Right ventricle myocardium superior (tissue), 1 donor: Measurements from ENCODE around the gene DNASE1L2. TPM values are rescaled to one million over a fixed set of nuclear protein-coding genes. Genes with fewer than 3 reads are reported as not detected.

Source experiments
- ATAC-seq: fragments of 200-7000 bp; cut with Tn5 transposase; one replicate; pipeline ENCODE4 v1.9.1; 2020; ENCODE audit warnings: mild to moderate bottlenecking; ENCODE audit not compliant: poor library complexity
- DNase-seq: peaks from one replicate; pipeline ENCODE4 v3.0.0-alpha.2; 2020
- intact Hi-C: fragments of 100-400 bp; cut with DNase I; formaldehyde crosslinking; loops from one replicate; pipeline ENCODE4 v1.11.2; 2022
- microRNA-seq: library from miRNA; unstranded; fragments of <30 nt; microRNA quantifications from one replicate; pipeline ENCODE4 v1.2.0, GENCODE V29; 2020
- total RNA-seq: library from RNA; stranded (reverse); fragmentation: NEBNext Ultra II Directional; extraction: Animal tissue kit (Norgen Biotek cat#: 25700); gene quantifications from one replicate; pipeline ENCODE4 v1.2.1, GENCODE V29; 2021
- donor health status: DM: no; HTN: yes; CAD: no; lungs with severe emphysema.

The DNASE1L2 gene
- total RNA-seq, 1 donor from 2014 or later: 0.35 TPM

DNA sequence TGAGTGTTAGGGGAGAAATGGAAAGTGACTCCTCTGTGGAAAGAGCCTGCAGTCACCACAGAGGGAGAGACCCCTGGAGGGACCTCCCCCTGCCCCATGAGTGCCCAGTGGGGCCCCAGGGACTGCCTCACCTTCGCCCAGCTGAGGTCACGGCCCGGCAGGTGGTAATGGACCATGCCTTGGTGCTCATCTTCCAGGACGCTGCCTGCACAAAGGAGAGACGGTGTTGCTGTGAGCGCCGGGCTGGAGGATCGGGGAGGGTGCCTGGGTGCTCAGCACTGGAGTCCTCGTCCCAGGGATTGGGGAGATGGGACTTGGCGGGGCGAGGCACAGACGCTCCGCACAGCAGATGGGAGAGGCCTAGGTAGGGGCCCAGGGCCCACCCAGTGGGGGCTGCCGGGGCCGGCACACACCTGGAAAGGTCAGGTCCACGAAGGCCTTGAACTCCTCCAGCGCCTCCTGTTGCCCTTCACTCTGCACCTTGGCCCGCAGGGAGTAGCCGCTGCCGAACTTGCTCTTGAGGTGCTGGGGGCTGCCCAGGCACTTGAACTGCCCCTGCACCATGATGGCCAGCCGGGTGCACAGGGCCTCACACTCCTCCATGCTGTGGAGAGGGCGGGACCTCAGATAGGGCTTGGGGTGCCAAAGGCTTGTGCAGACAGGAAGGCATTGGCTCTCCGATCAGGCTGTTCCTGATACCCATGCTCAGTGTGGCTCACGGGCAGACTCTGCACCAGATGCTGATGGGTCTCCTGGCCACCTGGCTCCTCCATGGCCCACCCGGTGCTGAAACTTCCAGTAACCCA lies 41.4 kb downstream of the DNASE1L2 start:
- DNase-seq (peak; percentile 34), ATAC-seq (no peak)
- intact Hi-C loops: no loop called here

DNA sequence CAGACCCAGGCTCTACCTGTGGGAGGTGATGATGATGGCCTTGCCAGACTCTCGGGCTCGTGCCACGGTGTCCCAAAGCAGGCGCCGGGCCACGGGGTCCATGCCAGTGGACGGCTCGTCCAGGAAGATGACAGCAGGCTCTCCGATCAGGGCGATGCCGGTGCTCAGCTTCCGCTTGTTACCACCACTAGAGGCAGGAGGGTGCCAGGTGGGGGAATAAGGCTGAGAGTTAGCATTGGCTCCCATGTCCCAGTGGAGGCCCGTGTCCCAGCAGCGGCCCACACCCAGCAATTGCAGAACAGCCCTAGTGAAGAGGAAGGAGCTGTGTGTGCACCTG lies 42.0 kb downstream of the DNASE1L2 start:
- peak; percentile 38 for DNase-seq
- intact Hi-C loops: no loop called here
- no peak for ATAC-seq

DNA sequence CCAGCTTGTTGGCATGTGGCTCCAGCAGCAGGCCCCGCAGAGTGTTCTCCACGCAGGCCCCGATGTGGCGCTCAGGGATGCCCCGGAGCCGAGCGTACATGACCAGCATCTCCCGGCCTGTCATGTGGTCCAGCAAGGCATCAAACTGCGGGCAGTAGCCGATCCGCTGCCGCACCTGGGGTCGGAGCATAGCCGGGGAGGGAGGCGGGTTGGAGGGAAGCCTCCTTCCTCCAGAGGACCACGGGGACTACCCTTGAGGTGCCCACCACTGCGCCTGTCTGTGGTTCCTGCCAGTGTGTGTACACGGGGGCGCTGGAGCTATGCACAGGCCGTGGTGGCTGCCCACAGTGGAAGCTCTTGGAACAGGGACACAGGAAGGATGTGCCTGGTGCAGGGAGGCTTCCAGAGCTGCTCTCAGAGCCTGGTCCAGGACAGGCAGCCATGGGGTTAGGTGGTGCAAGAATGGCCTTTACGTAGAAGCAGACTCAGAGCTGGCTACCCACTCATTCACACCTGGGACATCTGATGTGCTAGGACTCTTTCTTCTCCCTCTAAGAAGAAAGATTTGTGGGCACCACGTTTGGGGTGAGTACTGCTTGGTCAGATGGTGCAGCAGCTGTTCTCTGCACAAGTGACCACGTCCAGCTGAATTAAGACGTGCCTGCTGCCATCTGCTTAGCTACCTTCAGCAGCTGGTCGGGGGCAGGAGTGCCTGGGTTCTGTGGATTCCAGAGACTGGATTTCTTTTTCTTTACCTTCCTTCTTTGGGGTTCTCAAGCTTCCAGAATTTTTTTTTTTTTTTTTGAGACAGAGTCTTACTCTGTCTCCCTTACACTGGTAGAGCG lies 42.9 kb downstream of the DNASE1L2 start:
- intact Hi-C loops: no loop called here
- ATAC-seq: no peak
- no peak for DNase-seq

DNA sequence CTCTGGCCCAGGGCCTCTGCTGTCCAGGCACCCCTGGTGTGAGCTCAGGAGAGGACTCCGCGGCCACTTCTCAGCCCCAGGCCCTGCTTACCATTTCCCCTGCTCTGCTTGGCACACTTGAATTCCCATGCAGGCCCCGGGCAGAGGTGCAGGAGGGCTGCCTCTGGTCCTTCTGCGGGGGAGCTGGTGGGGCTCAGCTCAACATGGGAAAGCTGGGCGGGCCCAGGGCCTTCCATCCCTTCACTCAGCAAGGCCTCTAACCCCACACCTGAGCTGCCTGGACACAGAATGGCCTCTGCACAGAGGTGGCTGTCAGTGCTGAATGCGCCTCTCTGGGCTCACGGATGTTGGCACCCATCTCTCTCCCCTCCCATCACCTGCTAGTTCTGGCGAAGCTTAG lies 44.2 kb downstream of the DNASE1L2 start:
- ATAC-seq (no peak), DNase-seq (no peak)
- intact Hi-C loops: no loop called here

DNA sequence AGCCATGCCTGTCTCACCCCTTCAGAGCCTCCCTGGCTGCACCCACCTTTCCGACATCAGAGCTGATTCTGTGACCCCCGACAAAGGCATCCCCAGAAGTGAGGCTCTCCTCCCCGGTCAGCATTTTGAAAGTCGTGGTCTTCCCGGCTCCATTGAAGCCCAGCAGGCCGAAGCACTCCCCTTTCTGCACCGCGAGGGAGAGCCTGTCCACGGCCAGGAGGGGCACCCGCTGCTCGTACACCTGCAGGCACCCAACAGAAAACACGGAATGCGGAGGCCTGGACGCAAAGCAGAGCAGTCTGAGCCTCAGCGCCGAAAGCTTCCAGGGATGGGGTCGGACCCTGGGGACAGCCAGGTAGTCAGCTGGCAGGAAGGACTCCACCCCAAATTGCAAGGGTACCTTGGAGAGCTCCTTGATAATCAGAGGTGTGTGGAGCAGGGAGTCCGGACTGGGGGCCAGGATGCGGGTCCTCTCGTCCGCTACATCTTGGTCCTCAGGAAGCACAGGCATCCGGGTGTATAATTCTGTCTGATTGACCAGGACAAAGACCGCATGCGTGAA lies 44.8 kb downstream of the DNASE1L2 start:
- no peak for ATAC-seq
- intact Hi-C loops: no loop called here
- DNase-seq: no peak

DNA sequence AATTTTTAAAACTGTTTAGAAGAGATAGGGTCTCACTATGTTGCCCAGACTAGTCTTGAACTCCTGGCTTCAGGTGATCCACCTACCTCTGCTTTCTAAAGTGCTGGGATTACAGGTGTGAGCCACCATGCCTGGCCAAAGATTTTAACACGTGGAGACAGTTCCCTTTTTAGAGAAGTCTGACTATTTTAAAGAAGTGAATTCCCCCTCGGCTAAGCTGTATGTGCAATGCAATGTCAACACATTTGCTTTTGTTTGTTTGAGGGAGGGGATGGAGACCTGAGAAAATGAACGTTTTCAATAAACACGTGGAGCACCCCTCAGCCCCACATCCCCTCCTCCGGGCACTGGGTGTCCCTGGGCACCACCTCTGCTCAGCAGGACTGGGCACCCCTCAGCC lies 46.0 kb downstream of the DNASE1L2 start:
- no peak for ATAC-seq
- intact Hi-C loops: no loop called here

DNA sequence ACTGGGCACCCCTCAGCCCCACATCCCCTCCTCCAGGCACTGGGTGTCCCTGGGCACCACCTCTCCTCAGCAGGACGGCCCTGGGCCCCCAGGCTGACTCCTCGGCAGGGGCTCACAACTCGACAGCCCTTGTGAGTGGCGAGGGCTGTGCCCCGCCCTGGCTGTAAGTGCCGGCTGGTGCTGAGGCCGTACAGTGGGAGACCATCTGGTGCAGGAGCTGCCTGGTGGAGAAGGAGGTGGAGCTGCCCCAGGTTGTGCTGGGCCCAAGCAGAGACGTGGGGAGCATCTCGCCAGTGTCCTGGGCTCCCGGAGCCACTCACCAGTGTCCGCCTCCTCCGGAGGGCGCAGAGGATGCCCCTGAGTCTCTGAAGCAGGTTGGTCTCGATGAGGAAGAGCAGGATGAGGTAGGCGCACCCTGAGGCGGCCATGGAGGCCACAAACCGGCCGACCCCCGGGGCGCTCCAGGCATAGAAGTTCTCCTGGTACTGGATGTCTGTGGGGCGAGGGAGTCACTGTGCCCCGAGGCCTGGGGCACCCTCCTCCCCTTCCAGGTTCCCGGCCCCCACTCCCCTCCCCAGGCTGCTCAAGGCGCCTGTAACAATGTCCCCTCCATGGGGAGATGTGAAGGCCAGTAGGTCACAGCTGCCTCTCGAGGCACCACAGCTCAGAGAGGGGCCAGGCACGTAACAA lies 46.8 kb downstream of the DNASE1L2 start:
- no peak for DNase-seq
- ATAC-seq: no peak

More for the DNA sequence above, 46.0 kb downstream of the DNASE1L2 start:
- DNase-seq: no peak

DNA sequence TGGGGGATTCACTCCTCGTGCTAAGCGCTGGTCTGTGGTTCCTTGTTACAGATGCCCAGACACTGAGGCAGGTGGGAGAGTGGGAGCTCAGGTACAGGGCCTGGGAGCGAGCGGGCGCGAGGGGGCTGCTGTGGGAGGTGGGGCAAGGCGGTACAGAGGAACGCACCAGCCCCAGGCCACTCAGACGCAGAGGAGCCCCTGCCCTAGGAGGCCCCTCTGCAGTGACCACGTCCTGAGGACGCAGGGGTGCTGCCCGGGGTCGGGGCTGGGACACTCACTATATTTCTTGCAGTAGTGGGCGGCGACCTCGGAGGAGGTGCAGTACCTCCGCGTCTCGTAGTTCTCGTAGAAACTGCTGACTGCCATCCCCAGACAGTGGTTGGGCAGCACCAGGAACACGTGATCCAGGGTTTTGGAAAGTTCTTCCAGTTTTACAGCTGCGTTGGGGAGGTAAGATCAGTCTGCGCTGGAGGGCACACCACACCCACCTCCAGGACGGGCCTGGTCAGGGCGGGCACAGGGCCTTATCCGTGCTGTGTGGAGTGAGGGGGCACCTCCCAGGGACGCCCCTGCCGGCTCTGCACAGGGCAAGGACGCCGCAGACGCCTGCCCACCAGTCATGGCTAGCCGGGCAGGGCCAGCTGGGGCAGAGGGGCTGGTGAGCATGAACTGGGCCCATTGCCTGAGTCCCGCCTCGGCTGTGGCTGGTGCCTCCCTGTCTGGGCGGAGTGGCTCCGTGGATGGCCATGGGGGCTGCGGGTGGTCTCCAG lies 47.9 kb downstream of the DNASE1L2 start:
- DNase-seq: no peak
- ATAC-seq: no peak
- intact Hi-C loops: no loop called here

More for the DNA sequence above, 46.8 kb downstream of the DNASE1L2 start:
- intact Hi-C loops: no loop called here

DNA sequence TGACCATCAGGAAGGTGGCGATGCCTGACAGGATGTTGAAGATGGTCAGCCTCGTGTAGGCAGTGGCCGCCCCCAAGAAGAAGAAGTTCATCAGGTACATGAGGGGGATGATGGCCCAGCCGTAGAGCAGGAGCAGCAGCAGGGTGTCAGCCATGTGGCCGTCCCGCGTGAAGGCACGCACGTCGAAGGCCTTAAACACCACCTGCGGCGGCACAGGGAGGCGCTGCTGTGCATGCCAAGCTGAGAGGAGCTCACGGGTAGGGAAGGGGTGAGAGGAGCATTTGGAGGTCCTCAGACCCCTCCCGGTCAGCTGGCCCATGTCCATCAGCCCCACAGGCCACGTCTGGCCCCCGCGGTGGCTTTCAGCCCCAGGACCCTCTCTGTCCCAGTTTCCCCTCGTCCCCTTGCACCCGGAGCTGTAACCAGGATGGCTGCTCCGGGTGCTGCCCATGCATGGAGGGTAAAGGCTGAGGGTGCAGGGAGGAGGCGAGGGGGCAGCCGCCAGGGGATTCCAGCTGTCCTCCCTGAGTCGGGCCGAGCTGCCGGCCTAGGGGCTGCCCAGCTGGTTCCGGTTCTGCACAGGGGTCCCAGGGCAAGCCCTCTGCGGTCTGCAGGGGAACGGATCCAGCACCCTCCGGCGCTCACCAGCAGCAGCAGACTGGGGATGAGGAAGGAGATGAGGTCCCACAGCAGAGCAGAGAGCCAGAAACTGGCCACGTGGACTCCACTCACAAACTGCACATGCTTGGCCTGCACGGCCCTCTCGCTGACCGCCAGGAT lies 48.7 kb downstream of the DNASE1L2 start:
- no peak for DNase-seq
- ATAC-seq: no peak
- intact Hi-C loops: no loop called here

DNA sequence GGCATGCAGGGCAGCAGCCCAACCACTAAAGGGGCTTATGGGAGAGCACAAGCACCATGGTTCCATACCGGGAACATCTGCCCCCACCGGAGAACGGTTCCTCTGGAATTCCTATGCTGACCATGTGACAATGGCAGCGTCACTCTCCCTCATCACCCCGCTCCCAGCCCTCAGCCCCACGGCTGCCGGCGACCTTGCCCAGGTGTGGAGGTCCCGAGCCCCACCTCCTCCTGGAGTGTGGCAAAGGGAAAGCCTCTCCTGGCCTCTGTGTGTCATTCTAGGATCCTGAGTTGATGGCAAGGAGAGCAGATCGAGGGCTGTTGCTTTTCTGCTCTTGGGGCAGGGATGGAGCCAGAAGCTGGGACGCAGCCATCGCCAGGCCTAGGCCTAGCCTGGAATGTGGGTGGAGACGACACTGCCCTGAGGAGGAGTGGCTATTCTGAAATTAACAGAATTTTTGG lies 49.5 kb downstream of the DNASE1L2 start:
- intact Hi-C loops: no loop called here
- no peak for ATAC-seq
- no peak for DNase-seq

DNA sequence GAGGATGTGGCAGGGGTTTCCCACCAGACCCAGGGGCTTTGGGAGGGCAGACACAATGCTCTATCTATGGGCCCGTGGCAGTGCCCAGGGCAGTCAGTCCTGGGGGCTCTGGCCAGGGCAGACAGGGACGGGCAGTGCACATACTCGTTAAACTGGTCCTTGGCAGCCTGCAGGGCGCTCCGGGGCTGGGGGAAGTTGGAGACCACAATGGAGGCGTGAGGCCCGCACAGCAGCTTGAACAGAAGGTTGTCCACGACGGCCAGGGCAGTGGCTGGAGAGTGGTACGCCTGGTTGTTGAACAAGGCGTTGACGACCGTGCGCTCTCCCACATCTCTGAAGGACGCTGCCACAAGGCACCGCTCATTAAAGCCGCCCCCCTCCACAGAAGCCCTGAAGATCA lies 50.3 kb downstream of the DNASE1L2 start:
- DNase-seq (no peak), ATAC-seq (no peak)
- intact Hi-C loops: no loop called here

DNA sequence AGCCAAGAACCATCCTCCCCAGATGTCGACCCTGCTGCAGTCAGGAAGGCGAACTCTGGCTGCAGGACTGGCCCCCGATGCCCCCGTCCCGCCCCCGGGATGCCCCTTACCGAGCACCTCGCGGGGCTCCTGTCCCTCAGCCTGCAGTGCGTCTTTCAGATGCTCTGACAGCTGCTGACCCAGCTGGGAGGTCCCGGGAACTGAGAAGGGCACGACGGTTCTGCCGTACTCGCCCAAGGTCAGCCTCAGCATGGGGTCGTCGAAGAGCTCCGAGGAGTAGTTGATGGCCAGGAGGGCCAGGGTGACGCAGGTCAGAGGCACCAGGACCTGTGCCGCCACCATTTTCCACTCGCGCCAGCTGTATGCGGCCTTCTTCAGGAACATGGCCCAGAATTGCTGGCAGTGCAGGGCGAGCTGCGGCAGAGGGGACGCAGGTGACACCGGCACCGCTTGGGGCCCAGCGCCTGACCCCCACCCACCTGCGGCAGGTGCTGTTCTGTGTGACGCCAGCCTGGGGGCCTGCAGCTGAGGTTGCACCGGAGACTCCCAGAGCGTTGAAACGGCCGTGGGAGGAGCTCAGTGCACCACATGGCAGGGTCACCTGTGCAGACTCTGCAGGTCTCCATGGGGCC lies 51.8 kb downstream of the DNASE1L2 start:
- intact Hi-C loops: no loop called here
- ATAC-seq (no peak), DNase-seq (no peak)

Small RNA genes lying within 50 kb of the gene (microRNA-seq; reads per million reads assigned to microRNA genes)
- not detected for gene MIR3677
- not detected for gene MIR4717

Other genes with a start within 250 kb of the DNASE1L2 start
- 0.32 TPM for gene SYNGR3, start 246.5 kb upstream of the DNASE1L2 start, total RNA-seq
- gene ZNF598, start 226.6 kb upstream of the DNASE1L2 start, total RNA-seq: 17.2 TPM
- not detected for gene NPW, start 216.7 kb upstream of the DNASE1L2 start, total RNA-seq
- 258 TPM for gene NHERF2, start 209.5 kb upstream of the DNASE1L2 start, total RNA-seq
- 26.2 TPM for gene NTHL1, start 188.6 kb upstream of the DNASE1L2 start, total RNA-seq
- gene TSC2, start 188.5 kb upstream of the DNASE1L2 start, total RNA-seq: 67.8 TPM
- 82.8 TPM for gene PKD1, start 100.5 kb upstream of the DNASE1L2 start, total RNA-seq
- gene RAB26, start 87.8 kb upstream of the DNASE1L2 start, total RNA-seq: 0.43 TPM
- 23.4 TPM for gene TRAF7, start 80.7 kb upstream of the DNASE1L2 start, total RNA-seq
- 5.3 TPM for gene CASKIN1, start 39.8 kb upstream of the DNASE1L2 start, total RNA-seq
- gene MLST8, start 31.0 kb upstream of the DNASE1L2 start, total RNA-seq: 23.2 TPM
- 11.3 TPM for gene BRICD5, start 25.6 kb upstream of the DNASE1L2 start, total RNA-seq
- gene PGP, start 21.6 kb upstream of the DNASE1L2 start, total RNA-seq: 34.7 TPM
- 13.6 TPM for gene E4F1, start 12.9 kb upstream of the DNASE1L2 start, total RNA-seq
- 215 TPM for gene ECI1, start 15.1 kb downstream of the DNASE1L2 start, total RNA-seq
- gene RNPS1, start 31.7 kb downstream of the DNASE1L2 start, total RNA-seq: 109 TPM
- 6.0 TPM for gene ABCA3, start 104.3 kb downstream of the DNASE1L2 start, total RNA-seq
- gene CCNF, start 193.0 kb downstream of the DNASE1L2 start, total RNA-seq: 1.4 TPM
- gene TEDC2, start 223.7 kb downstream of the DNASE1L2 start, total RNA-seq: 1.0 TPM
- 0.19 TPM for gene NTN3, start 234.9 kb downstream of the DNASE1L2 start, total RNA-seq
- 11.8 TPM for gene TBC1D24, start 238.7 kb downstream of the DNASE1L2 start, total RNA-seq